ENCODE data around the gene C5orf15.

- TF ChIP-seq POLR2A (IDR thresholded peaks at IDR 0.05; ENCODE audit: low read length) (no peak), GATA1 (IDR thresholded peaks at IDR 0.05; ENCODE audit: low read depth, low read length) (no peak)
These were observed 26.5 kb upstream of the C5orf15 start for GRCh38 chr5:133994990-133995333.
